HG02588 (cell line): ENCODE results near the gene DNAH7.
"Not testable (repeated sequence)": the region's sequence is repeated elsewhere in the genome, so short reads cannot be mapped to it uniquely, and the experiment has no call there.

Experiments used
- ATAC-seq: cut with Tn5 transposase; IDR thresholded peaks from one replicate; pipeline ENCODE4 v1.9.1; 2021; ENCODE audit warnings: mild to moderate bottlenecking, moderate library complexity; ENCODE audit not compliant: unreplicated experiment

DNAH7 gene

GRCh38 chr2:195734395-195734794 lies 334.2 kb downstream of the DNAH7 start:
- ATAC-seq, result no peak

GRCh38 chr2:195733831-195734230 lies 334.8 kb downstream of the DNAH7 start:
- ATAC-seq, result no peak

- ATAC-seq, result no peak
Observed at GRCh38 chr2:195732574-195732973, 336.1 kb downstream of the DNAH7 start.

- ATAC-seq, result no peak
Observed at GRCh38 chr2:195730912-195731311, 337.7 kb downstream of the DNAH7 start.

GRCh38 chr2:195727106-195727505 lies 341.5 kb downstream of the DNAH7 start:
- ATAC-seq, result no peak

- no peak for ATAC-seq
Observed at GRCh38 chr2:195722075-195722474, 346.6 kb downstream of the DNAH7 start.

GRCh38 chr2:195721042-195721441 lies 347.6 kb downstream of the DNAH7 start:
- ATAC-seq, result no peak

- no peak for ATAC-seq
Observed at GRCh38 chr2:195716466-195716865, 352.2 kb downstream of the DNAH7 start.

- ATAC-seq, result no peak
Observed at GRCh38 chr2:195711478-195711877, 357.2 kb downstream of the DNAH7 start.

- no peak for ATAC-seq
Observed at GRCh38 chr2:195709901-195710806, 358.5 kb downstream of the DNAH7 start.

- ATAC-seq, result no peak
Observed at GRCh38 chr2:195706161-195706900, 362.3 kb downstream of the DNAH7 start.

- no peak for ATAC-seq
Observed at GRCh38 chr2:195700480-195700879, 368.2 kb downstream of the DNAH7 start.

GRCh38 chr2:195697681-195698220 lies 370.9 kb downstream of the DNAH7 start:
- ATAC-seq, result no peak

GRCh38 chr2:195696012-195696411 lies 372.6 kb downstream of the DNAH7 start:
- ATAC-seq, result no peak

GRCh38 chr2:195695002-195695631 lies 373.5 kb downstream of the DNAH7 start:
- no peak for ATAC-seq

- ATAC-seq, result no peak
Observed at GRCh38 chr2:195694553-195694952, 374.1 kb downstream of the DNAH7 start.

GRCh38 chr2:195692531-195692930 lies 376.1 kb downstream of the DNAH7 start:
- ATAC-seq, result not testable (repeated sequence)
